Smooth muscle cell of the coronary artery (primary cell): ENCODE measurements around the gene OTOP1. TPM values are rescaled to one million over a fixed set of nuclear protein-coding genes. Genes with fewer than 3 reads are reported as not detected.

Experiments used
- total RNA-seq: library from RNA; depleted of rRNA; stranded (reverse); fragments of >200 nt; gene quantifications from 2 replicates; pipeline ENCODE4 v1.2.3, GENCODE V29; 2014; ENCODE audit warnings: low replicate concordance

OTOP1 gene
- total RNA-seq: not detected in 2 replicates

DNA sequence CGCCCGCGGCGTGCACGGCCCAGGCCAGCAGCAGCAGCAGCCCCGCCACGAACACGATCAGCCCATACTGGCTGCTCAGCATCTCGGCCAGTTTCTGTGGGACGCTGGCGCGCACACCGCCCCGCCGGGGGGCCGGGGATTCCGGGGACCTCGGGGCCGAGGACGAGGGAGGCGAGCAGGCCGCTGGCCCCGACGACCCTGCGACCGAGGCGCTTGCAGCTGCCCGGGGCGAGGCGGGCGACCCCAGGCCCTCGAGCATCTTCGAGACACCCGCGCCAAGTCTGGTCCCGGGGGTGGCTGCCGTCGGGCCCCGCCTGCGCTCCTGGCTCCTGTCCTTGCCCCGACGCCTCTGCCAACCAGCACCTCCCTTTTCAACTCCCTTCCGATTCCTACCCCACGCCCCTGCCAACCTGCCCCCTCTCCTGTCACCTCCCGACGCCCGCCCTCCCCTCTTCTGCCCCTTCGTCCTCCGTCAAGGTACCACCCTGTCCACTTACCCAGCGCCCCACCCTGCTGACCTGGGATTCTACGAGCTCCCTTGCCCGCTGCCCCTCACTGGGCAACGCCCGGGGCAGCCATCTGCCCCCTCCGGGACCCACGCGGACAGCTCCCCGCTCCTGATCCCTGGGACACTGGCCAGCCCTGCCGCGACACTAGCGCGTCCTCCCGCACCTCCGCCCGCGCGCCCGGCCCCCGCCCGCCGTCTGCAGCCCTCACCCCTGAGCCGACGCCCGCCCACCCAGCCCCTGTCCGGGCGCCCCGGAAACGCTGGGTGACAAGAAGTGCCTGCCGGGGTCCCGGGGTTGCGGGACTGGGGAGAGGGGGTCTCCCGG is at the start of gene OTOP1:
Gene OTOP1, minus strand, starts transcription at position 324 of the 833 bp plus-strand sequence. Its CDS starts 65 bp downstream, at position 259.

DNA sequence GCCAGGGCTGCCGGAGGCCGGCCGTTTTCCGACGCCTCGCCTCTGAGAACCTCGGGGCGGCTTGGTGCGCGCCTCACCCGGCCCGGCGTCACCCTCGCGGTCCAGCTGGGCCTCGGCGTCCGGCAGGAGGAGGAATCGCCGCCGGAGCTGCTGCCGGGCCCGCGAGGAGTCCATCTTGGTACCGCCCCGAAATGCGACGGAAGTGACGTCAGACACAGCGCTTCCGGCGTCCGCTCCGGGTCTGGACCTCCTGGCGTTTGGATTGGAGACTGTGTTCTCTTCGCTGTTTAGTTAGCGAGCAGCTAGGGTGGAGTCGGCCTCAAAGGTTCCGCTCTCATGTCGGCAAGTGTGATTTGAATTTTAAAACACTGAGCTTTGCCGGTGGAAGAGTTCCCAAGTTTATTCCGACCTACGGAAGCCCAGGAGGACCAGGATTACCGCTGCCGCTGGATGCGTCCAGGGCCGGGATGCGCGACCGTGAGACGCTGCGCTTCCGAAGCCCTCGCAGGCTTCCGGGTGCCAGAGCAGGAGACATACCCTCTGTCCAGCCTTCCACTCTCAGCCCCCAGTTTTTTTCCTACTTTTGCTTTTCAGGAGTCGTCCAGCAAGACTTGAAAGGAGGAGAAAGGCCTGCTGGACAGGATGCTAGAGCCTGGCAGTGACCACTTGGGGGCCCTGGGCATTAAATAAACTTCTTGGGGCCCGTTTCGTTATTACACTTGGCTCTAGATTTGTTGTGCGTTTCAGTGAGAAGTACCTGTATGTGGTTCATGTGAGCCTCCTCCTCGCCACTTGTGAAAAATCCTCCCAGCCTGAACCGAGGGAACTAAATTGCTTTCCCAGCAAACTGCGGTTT is 21.5 kb upstream of the OTOP1 start, which contains the start of gene TMEM128:
Gene TMEM128, minus strand, starts transcription at position 195 of the 856 bp plus-strand sequence. Its CDS starts 21 bp downstream, at position 174.

Other genes starting within 250 kb of the OTOP1 start
- gene TMEM128, start 21.3 kb upstream of the OTOP1 start, total RNA-seq: 15.7 and 25.4 TPM in 2 replicates
- gene LYAR, start 63.2 kb upstream of the OTOP1 start, total RNA-seq: 4.2 and 8.6 TPM in 2 replicates
- gene ZBTB49, start 63.3 kb upstream of the OTOP1 start, total RNA-seq: 2.6 and 4.6 TPM in 2 replicates
- 0.23 and 35.2 TPM in 2 replicates for gene NSG1, start 160.2 kb upstream of the OTOP1 start, total RNA-seq